ENCODE data around the gene DAPP1. TPM values are rescaled to one million over a fixed set of nuclear protein-coding genes. Genes with fewer than 3 reads are reported as not detected.

Gene DAPP1
- total and polyA plus RNA-seq, 8 donors = 0.45 to 72.4 (median 8.5) TPM

- Histone ChIP-seq H3K27ac (no peak overlapping the region), H3K9me3 (no peaks in the 10 kb centered on the region), H3K36me3 (peaks cover 0 to 14% (median 3%) of the 10 kb centered on the region in 4 donors), H3K27me3 (no peaks in the 10 kb centered on the region), H3K4me1 (peaks cover 6 to 20% (median 14%) of the 10 kb centered on the region in 4 donors), H3K4me3 (no peak overlapping the region)
- TF ChIP-seq POLR2AphosphoS5 (IDR thresholded peaks at IDR 0.05) (no peak), EP300 (IDR thresholded peaks at IDR 0.05) (no peak), CTCF (IDR thresholded peaks at IDR 0.05) (no peak), POLR2A (IDR thresholded peaks at IDR 0.05) (no peak)
- DNase-seq = no peak
- intact Hi-C loops (cut with DNase I; ENCODE audit: low total_unique reads) = no loop called here
- WGBS, 5 donors = 95 to 98% (median 98%) methylated on average over 7 of the region's 7 CpGs
These were observed 17.9 kb downstream of the DAPP1 start for GRCh38 chr4:99834569-99834968.

- intact Hi-C loops (cut with DNase I; ENCODE audit: low total_unique reads) = no loop called here
- TF ChIP-seq EP300 (IDR thresholded peaks at IDR 0.05) (no peak), CTCF (IDR thresholded peaks at IDR 0.05) (no peak), POLR2A (IDR thresholded peaks at IDR 0.05) (no peak), POLR2AphosphoS5 (IDR thresholded peaks at IDR 0.05) (no peak)
- WGBS, 5 donors = 95 to 100% (median 95%) methylated on average over 2 of the region's 2 CpGs
- Histone ChIP-seq H3K4me1 (peaks cover 6 to 20% (median 14%) of the 10 kb centered on the region in 4 donors), H3K36me3 (peaks cover 0 to 14% (median 3%) of the 10 kb centered on the region in 4 donors), H3K27me3 (no peaks in the 10 kb centered on the region), H3K4me3 (no peak overlapping the region), H3K9me3 (no peaks in the 10 kb centered on the region), H3K27ac (no peak overlapping the region)
- DNase-seq = no peak
These were observed 19.3 kb downstream of the DAPP1 start for GRCh38 chr4:99835942-99836341.

GRCh38 chr4:99838927-99839326 lies 22.3 kb downstream of the DAPP1 start:
- H3K4me3 ChIP-seq = no peak overlapping the region
- 49 to 82% (median 70%) methylated on average over 2 of the region's 2 CpGs for WGBS, 5 donors
- H3K27me3 ChIP-seq = no peaks in the 10 kb centered on the region
- intact Hi-C loops (cut with DNase I; ENCODE audit: low total_unique reads) = no loop called here
- TF ChIP-seq CTCF (IDR thresholded peaks at IDR 0.05) (no peak), EP300 (IDR thresholded peaks at IDR 0.05) (no peak), POLR2AphosphoS5 (IDR thresholded peaks at IDR 0.05) (no peak)
- peaks cover 0 to under 1% (median 0%) of the 10 kb centered on the region in 4 donors for H3K4me1 ChIP-seq
- DNase-seq = no peak
- no peak overlapping the region for H3K27ac ChIP-seq
- H3K9me3 ChIP-seq = no peaks in the 10 kb centered on the region
- peaks cover 0 to 14% (median 3%) of the 10 kb centered on the region in 4 donors for H3K36me3 ChIP-seq

GRCh38 chr4:99841129-99841528 lies 24.5 kb downstream of the DAPP1 start:
- Histone ChIP-seq H3K4me1 (no peaks in the 10 kb centered on the region), H3K9me3 (no peaks in the 10 kb centered on the region), H3K36me3 (peaks cover 0 to 11% (median 3%) of the 10 kb centered on the region in 4 donors), H3K4me3 (no peak overlapping the region), H3K27ac (no peak overlapping the region), H3K27me3 (no peaks in the 10 kb centered on the region)
- no peak for DNase-seq
- no peak for TF ChIP-seq CTCF (IDR thresholded peaks at IDR 0.05)
- no peak for TF ChIP-seq EP300 (IDR thresholded peaks at IDR 0.05)
- no peak for TF ChIP-seq POLR2AphosphoS5 (IDR thresholded peaks at IDR 0.05)
- TF ChIP-seq POLR2A (IDR thresholded peaks at IDR 0.05) = no peak
- WGBS, 5 donors = 89 to 94% (median 91%) methylated on average over 4 of the region's 4 CpGs
- intact Hi-C loops (cut with DNase I; ENCODE audit: low total_unique reads) = no loop called here
